OCI-LY3 (cell line): ENCODE results near the gene GTF3C2.

Experiments
- CTCF ChIP-seq: fragments of 200-600, 300-600 bp; sonication (generic); IDR thresholded peaks from 2 replicates; pipeline ENCODE4 v1.5.1; 2014; ENCODE audit warnings: antibody characterized with exemption, low read length, low read depth
- EZH2phosphoT487 ChIP-seq: fragments of 200-600 bp; shearing (Covaris generic); IDR thresholded peaks from 2 replicates; pipeline ENCODE4 v1.6.1; 2018; ENCODE audit warnings: antibody characterized with exemption, mixed run types, low read depth

- TF ChIP-seq CTCF: no peak
- TF ChIP-seq EZH2phosphoT487: no peak
These were observed 34.2 kb downstream of the GTF3C2 start for GRCh38 chr2:27322301-27322765.
